Neuron (in vitro differentiated cells): ENCODE measurements around the gene RPTOR.

ENCODE experiments used
- H2AFZ ChIP-seq: one replicate; pipeline ENCODE4 v1.6.1; 2013; ENCODE audit warnings: low read depth, mild to moderate bottlenecking, inconsistent platforms, low read length, moderate library complexity
- H3K27me3 ChIP-seq: one replicate; pipeline ENCODE4 v1.6.1; 2013; ENCODE audit warnings: low read length; ENCODE audit not compliant: insufficient read depth
- H3K36me3 ChIP-seq: one replicate; pipeline ENCODE4 v1.6.1; 2013; ENCODE audit warnings: low read length; ENCODE audit not compliant: insufficient read depth
- H3K4me1 ChIP-seq: one replicate; pipeline ENCODE4 v1.6.1; 2013; ENCODE audit warnings: low read length; ENCODE audit not compliant: insufficient read depth
- H3K4me3 ChIP-seq: 2 replicates; pipeline ENCODE4 v1.5.1; 2013; ENCODE audit warnings: mild to moderate bottlenecking, low read length, moderate library complexity
- H3K9me3 ChIP-seq: one replicate; pipeline ENCODE4 v1.6.1; 2013; ENCODE audit warnings: low read length

RPTOR gene

DNA sequence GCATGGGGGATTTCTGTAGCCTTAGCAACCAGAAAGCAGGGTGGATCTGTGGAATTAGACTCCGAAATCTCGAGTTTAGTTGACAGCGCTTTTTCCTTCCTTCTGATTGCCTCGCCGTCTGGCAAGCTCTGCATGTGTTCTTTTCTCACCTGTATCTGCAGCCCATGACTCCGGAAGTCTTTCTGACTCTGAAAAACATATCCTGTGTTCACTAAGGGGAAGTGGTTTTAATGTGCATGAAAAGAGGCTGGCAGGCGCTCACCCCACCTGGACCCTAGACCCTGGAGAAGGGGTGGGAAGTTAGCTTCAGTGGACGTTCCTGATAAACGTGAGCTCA is 158.5 kb downstream of the RPTOR start:
- Histone ChIP-seq H3K9me3 (peaks cover 3% of the 10 kb centered on the region), H2AFZ (no peak overlapping the region), H3K4me1 (peaks cover 22% of the 10 kb centered on the region), H3K36me3 (peaks cover 4% of the 10 kb centered on the region), H3K4me3 (no peak overlapping the region), H3K27me3 (no peaks in the 10 kb centered on the region)

DNA sequence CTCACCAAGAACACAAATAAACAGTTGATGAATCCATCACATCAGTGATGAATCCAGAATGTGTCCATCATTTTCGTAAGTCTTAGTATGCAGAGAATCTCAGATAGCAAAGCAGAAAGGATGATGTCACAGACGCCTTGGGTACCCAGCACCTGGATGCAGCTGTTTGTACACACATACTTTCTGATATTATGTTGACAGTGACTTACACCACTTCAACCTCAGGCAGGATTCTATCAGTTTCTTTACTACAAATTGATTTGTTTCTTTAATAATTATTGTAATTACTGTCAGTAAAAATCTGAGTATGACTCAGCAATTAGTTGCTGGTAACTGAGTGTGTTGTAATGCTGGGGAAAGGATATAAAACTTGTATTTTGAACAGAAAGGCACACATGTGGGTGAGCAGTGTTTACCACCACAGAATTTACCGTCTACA is 159.8 kb downstream of the RPTOR start:
- H3K4me3 ChIP-seq, result no peak overlapping the region
- peaks cover 4% of the 10 kb centered on the region for H3K36me3 ChIP-seq
- H2AFZ ChIP-seq, result no peak overlapping the region
- H3K9me3 ChIP-seq, result peaks cover 3% of the 10 kb centered on the region
- peaks cover 20% of the 10 kb centered on the region for H3K4me1 ChIP-seq
- H3K27me3 ChIP-seq, result no peaks in the 10 kb centered on the region

DNA sequence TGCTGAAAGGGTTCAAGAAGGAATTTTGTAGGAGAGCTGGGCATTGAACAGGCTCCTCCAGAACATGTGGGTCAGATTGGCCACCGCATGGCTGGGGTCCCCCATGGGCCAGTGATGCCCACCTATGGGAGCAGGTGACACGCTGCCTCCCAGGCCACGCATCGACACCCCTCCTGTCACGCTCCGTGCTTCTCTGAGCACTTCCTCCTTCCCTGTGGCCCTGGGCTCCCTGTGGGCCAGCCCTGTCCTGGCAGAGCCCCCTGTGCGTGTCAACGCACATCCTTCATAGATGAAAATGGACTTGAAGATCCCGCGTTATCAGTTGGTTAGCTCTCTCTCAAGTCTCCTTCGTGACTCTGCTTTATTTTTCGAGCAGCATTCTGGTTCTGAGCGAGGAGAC is 160.3 kb downstream of the RPTOR start:
- Histone ChIP-seq H3K9me3 (peaks cover 3% of the 10 kb centered on the region), H3K36me3 (peaks cover 4% of the 10 kb centered on the region), H3K27me3 (no peaks in the 10 kb centered on the region), H3K4me1 (peaks cover 20% of the 10 kb centered on the region), H2AFZ (no peak overlapping the region), H3K4me3 (no peak overlapping the region)

DNA sequence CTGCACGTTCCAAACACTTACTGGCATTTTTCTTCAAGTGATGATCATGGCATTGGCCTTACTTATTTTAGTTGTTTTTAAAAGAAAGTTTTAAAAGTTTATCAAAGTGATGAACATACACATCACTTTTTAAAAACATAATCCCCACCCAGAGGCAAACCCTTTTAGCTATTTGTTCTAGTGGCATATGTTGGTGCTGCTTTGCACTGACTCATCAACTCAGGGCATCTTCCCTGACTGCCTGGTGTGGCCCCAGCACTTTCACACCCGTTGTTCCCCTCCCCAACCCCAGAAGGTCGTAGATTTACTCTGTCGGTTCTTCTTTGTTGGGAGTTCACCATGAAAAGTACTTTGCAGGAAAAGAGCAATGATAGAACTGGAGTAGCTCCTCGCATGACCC is 161.3 kb downstream of the RPTOR start:
- Histone ChIP-seq H3K9me3 (no peaks in the 10 kb centered on the region), H3K36me3 (peaks cover 4% of the 10 kb centered on the region), H3K4me1 (peaks cover 28% of the 10 kb centered on the region), H3K4me3 (no peak overlapping the region), H3K27me3 (no peaks in the 10 kb centered on the region), H2AFZ (no peak overlapping the region)

DNA sequence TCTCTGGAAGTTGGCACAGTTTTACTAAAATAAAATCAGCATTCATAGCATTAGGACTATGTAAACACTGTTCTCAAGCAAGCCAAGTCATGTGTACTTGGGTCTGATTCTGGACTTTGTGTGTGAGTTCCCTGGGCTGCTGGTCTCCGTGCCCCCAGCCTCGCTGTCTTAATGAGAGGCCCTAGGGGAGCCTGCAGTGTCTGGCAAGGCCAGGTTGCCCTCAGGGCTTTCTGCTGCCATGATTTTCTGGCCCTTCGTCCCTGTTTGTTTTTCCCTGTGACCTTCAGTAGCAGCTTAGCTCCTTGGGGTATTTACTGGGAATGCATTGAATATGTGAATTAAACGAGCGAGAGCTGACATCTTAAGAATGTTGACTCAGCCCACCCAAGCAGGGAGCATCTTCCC is 161.8 kb downstream of the RPTOR start:
- no peaks in the 10 kb centered on the region for H3K9me3 ChIP-seq
- peaks cover 4% of the 10 kb centered on the region for H3K36me3 ChIP-seq
- no peak overlapping the region for H3K4me3 ChIP-seq
- peaks cover 32% of the 10 kb centered on the region for H3K4me1 ChIP-seq
- no peaks in the 10 kb centered on the region for H3K27me3 ChIP-seq
- no peak overlapping the region for H2AFZ ChIP-seq

DNA sequence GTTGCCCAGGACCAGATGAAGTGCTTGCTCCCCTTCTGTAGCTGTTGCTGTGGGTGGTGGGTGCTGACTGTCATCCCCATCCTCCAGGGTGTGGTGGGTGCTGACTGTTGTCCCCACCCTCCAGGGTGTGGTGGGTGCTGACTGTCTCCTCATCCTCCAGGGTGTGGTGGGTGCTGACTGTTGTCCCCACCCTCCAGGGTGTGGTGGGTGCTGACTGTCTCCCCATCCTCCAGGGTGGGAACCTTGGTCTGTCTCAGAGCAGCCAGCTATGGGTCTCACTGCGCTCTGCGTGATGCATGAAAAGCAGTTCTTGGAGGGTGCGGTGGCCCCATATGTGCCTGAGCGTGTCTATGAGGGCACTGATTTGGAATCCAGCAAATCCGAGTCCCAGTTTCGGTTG is 163.8 kb downstream of the RPTOR start:
- H3K36me3 ChIP-seq, result peaks cover 4% of the 10 kb centered on the region
- H3K4me3 ChIP-seq, result no peak overlapping the region
- no peak overlapping the region for H2AFZ ChIP-seq
- no peaks in the 10 kb centered on the region for H3K9me3 ChIP-seq
- peaks cover 21% of the 10 kb centered on the region for H3K4me1 ChIP-seq
- H3K27me3 ChIP-seq, result no peaks in the 10 kb centered on the region

DNA sequence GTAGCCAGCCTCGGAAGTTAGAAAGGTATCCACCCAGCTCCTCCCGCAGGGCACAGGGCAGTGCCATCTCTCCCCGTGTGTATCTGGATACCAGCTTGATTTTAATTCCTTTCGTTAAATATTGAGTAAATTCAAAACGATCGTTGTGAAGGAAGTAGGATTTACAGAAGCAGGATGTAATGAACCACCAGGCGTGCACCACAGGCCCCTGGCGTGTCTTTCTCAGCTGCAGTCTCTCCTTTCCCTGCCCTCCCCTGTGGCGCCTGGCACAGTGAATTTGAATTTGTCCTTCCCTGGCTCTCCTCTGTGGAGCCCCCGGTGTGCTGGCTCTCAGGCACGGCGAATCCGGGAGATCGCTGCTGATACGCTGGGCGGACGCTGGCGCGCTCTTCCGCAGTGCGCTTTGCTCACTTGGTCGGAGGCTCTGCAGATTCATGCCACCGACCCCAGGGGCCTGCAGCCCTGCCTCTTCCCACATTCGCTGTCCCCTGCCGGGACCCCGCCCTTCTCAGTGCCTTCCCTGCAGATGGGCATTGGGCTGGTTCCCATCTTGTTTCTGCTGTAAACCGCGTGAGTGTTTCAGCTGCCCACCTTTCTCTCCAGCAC is 164.6 kb downstream of the RPTOR start:
- Histone ChIP-seq H3K4me1 (peaks cover 21% of the 10 kb centered on the region), H2AFZ (no peak overlapping the region), H3K27me3 (no peaks in the 10 kb centered on the region), H3K4me3 (no peak overlapping the region), H3K9me3 (no peaks in the 10 kb centered on the region), H3K36me3 (peaks cover 4% of the 10 kb centered on the region)

DNA sequence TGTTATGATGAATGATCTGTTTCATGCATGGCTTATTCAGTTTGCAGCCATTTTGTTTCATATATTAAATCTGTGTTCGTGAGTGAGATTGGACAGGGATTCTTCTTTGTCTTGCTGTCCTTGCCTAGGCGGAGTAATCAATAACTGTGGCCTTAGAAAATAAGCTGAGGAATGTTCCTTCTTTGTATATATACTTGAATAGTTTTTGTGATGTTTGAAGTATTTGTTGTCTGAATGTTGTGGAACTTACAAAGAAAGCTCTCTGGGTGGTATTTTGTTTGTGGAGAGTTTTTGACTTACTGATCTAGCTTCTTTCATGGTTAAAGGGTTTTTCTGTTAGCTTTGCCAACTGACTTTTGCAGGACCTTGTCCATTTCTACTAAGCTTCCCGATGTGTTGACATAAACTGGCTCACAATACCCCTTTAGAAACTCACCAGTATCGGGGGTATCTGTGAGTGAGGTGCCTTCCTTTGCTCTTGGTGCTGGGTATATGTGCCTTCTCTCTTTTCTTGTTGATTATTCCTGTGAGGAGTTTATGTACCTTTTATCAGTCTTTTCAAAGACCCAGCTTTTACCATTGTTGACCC is 166.2 kb downstream of the RPTOR start:
- H3K4me3 ChIP-seq, result no peak overlapping the region
- no peak overlapping the region for H2AFZ ChIP-seq
- no peaks in the 10 kb centered on the region for H3K9me3 ChIP-seq
- peaks cover 4% of the 10 kb centered on the region for H3K36me3 ChIP-seq
- H3K4me1 ChIP-seq, result peaks cover 21% of the 10 kb centered on the region
- no peaks in the 10 kb centered on the region for H3K27me3 ChIP-seq

DNA sequence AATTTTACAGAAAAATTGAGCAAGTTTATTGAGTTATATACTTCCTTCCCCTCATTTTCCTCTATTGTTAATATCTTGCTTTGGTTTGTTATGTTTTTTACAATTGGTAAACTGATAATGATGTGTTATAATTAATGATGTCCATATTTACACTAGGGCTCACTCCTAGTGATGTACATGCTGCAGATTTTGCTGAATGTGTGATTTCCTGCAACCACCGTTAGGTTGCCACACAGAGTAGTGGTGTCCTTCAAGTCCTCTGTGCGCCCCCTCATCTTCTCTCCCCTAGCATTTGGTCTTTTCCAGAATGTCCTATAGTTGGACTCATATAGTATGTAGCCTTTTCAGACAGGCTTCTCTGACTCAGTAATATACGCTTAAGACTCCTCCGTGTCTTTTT is 167.5 kb downstream of the RPTOR start:
- peaks cover 12% of the 10 kb centered on the region for H3K4me1 ChIP-seq
- no peak overlapping the region for H2AFZ ChIP-seq
- H3K27me3 ChIP-seq, result no peaks in the 10 kb centered on the region
- H3K9me3 ChIP-seq, result no peaks in the 10 kb centered on the region
- H3K36me3 ChIP-seq, result peaks cover 4% of the 10 kb centered on the region
- H3K4me3 ChIP-seq, result no peak overlapping the region

DNA sequence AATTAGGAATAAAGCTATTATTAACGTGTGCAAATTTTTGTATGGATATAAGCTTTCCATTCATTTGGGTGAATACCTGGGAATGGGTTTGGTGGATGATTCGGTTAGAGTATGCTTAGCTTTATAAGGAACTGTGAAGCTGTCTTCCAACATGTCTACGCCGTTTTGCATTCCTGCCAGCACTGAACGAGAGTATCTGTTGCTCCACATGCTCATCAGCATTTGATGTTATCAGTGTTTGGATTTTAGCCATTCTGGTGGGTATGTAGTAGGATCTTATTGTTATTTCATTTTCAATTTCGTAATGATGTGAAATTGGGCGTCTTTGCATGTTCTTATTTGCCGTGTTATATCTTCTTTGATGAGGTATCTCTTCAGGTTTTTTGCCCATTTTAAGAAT is 168.0 kb downstream of the RPTOR start:
- Histone ChIP-seq H3K4me3 (no peak overlapping the region), H3K9me3 (peaks cover 2% of the 10 kb centered on the region), H2AFZ (no peak overlapping the region)

DNA sequence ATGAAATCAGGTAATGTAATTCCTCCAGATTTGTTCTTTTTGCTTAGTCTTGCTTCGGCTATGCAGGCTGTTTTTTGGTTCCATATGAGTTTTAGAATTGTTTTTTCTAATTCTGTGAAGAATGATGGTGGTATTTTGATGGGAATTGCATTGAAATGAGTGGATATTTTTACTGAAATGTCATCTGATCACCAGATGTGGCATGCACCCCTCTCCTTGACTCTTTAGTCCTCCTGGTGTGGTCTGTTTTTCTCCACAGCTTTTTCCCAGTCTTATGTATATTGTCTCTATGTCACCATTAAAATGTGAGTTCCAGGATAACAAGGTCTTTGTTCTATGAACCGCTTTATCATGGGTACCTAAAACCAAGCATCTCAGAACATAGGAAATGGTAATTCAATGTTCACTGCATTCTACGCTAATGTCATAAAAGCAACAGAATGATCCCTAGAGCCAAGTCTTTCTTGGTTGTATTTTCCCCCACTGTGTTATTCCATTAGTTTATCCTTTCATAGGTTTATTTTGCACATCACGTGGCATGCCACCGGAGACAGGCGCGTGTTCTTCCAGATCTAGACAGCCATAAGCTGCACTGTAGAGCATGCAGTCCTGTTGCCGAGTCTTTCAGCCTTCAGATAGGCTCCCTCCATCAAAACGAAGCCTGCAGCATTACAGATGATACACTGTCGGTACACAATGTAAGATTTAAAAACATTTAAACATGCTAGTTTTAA is 172.5 kb downstream of the RPTOR start:
- H3K9me3 ChIP-seq, result peaks cover 4% of the 10 kb centered on the region
- no peaks in the 10 kb centered on the region for H3K36me3 ChIP-seq
- no peaks in the 10 kb centered on the region for H3K27me3 ChIP-seq
- peaks cover 4% of the 10 kb centered on the region for H3K4me1 ChIP-seq
- no peak overlapping the region for H3K4me3 ChIP-seq
- no peak overlapping the region for H2AFZ ChIP-seq

More for the DNA sequence above, 168.0 kb downstream of the RPTOR start:
- H3K4me1 ChIP-seq, result peaks cover 12% of the 10 kb centered on the region
- no peaks in the 10 kb centered on the region for H3K27me3 ChIP-seq
- H3K36me3 ChIP-seq, result peaks cover 4% of the 10 kb centered on the region

DNA sequence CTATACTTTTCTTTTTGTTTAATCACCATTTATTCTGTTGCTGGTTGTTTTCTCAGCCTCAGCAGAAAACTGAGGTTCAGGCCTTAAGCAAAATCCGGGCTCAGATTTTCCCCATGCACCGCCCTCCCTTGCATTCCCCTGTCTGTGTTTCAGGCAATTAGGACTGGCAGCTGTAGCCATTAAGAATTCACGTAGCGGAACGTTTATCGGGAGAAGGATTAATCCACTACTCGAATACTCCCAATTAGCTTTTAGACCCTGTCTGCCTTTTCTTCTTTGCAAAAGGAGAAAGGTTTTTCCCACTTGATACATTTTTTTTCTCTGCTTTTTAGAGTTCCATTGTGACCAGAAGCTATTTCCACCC is 173.1 kb downstream of the RPTOR start:
- Histone ChIP-seq H3K36me3 (no peaks in the 10 kb centered on the region), H3K9me3 (peaks cover 5% of the 10 kb centered on the region), H3K27me3 (no peaks in the 10 kb centered on the region), H3K4me3 (no peak overlapping the region), H3K4me1 (peaks cover 4% of the 10 kb centered on the region), H2AFZ (no peak overlapping the region)

DNA sequence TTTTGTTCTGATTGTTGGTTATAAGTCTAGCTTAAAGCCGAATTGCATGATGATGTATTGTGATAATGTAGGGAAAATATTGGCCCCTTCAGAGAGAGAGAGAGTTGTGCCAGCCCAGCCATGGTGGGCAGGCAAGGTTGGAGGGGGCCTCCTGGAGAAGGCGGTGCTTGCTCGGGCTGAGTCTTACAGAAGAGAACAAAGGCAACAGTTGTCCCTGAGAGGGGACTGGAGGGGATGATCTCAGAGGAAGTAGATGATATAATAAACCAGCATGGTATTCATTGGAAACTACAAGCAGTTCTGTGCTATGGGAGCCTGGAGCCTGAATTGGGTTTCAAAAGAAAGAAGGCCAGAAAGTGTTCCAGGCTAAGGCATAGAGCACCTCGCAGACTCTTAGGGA is 173.8 kb downstream of the RPTOR start:
- Histone ChIP-seq H2AFZ (no peak overlapping the region), H3K27me3 (no peaks in the 10 kb centered on the region), H3K9me3 (peaks cover 7% of the 10 kb centered on the region), H3K36me3 (no peaks in the 10 kb centered on the region), H3K4me3 (no peak overlapping the region), H3K4me1 (peaks cover 4% of the 10 kb centered on the region)
